Kidney (tissue), 14 donors: ENCODE results near the gene EGFL6. TPM values are rescaled to one million over a fixed set of nuclear protein-coding genes. Genes with fewer than 3 reads are reported as not detected.
"Not testable (repeated sequence)": the region's sequence is repeated elsewhere in the genome, so short reads cannot be mapped to it uniquely, and the experiment has no call there.

Source experiments
- DNase-seq, 5 donors: peaks; one replicate each; pipeline ENCODE4 v3.0.0-alpha.2; 2013 to 2020
- FAIRE-seq: peaks from 2 replicates; lab custom pipeline; 2012; peaks lifted over from hg19 to GRCh38; lab: Jason Lieb, UNC
- H3K27ac ChIP-seq, 2 donors: one replicate each; pipeline ENCODE4 v1.7.0; 2013; ENCODE audit warnings: low read depth in 2 of 2, low read length in 2 of 2, inconsistent platforms in 1 of 2
- H3K27me3 ChIP-seq: one replicate; pipeline ENCODE4 v1.7.1; 2013; ENCODE audit warnings: low read length, inconsistent platforms; ENCODE audit not compliant: control insufficient read depth, insufficient read depth
- H3K36me3 ChIP-seq, 3 donors: one replicate each; pipeline versions ENCODE4 v1.7.0 to v1.7.1; 2013; ENCODE audit warnings: low read length in 3 of 3, control low read depth in 1 of 3, inconsistent platforms in 1 of 3; ENCODE audit not compliant: insufficient read depth in 3 of 3, control insufficient read depth in 2 of 3
- H3K4me1 ChIP-seq, 3 donors: one replicate each; pipeline versions ENCODE4 v1.7.0 to v1.7.1; 2013; ENCODE audit warnings: low read length in 3 of 3, inconsistent platforms in 1 of 3, low read depth in 1 of 3; ENCODE audit not compliant: control insufficient read depth in 2 of 3, insufficient read depth in 2 of 3
- H3K4me3 ChIP-seq, 3 donors: one replicate each; pipeline versions ENCODE4 v1.7.0 to v1.8.1; 2013; ENCODE audit warnings: low read length in 3 of 3, control low read depth in 1 of 3, inconsistent platforms in 1 of 3
- H3K9ac ChIP-seq, 3 donors: one replicate each; pipeline versions ENCODE4 v1.7.0 to v1.7.1; 2013; ENCODE audit warnings: low read length in 3 of 3, control low read depth in 1 of 3, inconsistent platforms in 1 of 3
- H3K9me3 ChIP-seq, 3 donors: one replicate each; pipeline versions ENCODE4 v1.7.0 to v1.7.1; 2013; ENCODE audit warnings: low read length in 3 of 3, control low read depth in 1 of 3, inconsistent platforms in 1 of 3; ENCODE audit not compliant: control insufficient read depth in 2 of 3, insufficient read depth in 1 of 3
- CTCF ChIP-seq: IDR thresholded peaks from 3 replicates; pipeline ENCODE4 v1.5.1; 2012; ENCODE audit warnings: mild to moderate bottlenecking, moderate library complexity, borderline replicate concordance; ENCODE audit not compliant: insufficient read depth; ENCODE audit errors: extremely low read depth
- intact Hi-C: fragments of 100-400 bp; cut with DNase I; formaldehyde crosslinking; loops from one replicate; pipeline ENCODE4 v1.11.1; 2022
- polyA plus RNA-seq: library from polyadenylated mRNA; stranded (reverse); fragments of 350-450 nt; fragmentation: Illumina TruSeq; extraction: RNeasy Lipid Tissue Mini Kit (QIAGEN cat#74804); gene quantifications from one replicate; pipeline ENCODE4 v1.2.3, GENCODE V29; 2014; ENCODE audit warnings: low read depth, low replicate concordance; ENCODE audit not compliant: insufficient read depth
- total RNA-seq: library from RNA; stranded (reverse); fragmentation: NEBNext Ultra II Directional; extraction: Animal tissue kit (Norgen Biotek cat#: 25700); gene quantifications from one replicate; pipeline ENCODE4 v1.2.1, GENCODE V29; 2021
- donor health status: control.
- donor health status: control.
- donor health status: control.
- donor health status: control.
- donor health status: control.
- donor health status: DM: yes; HTN: yes; CAD: no.
- donor health status: Normal renal cell carcinoma (clear cell type).

EGFL6 gene
- total and polyA plus RNA-seq, 2 donors from 2014 or later, result 0.43 TPM; not detected in 1

- TF ChIP-seq CTCF, result no peak
- Histone ChIP-seq H3K9ac (no peak overlapping the region), H3K4me1 (no peaks in the 10 kb centered on the region), H3K27ac (peak overlapping the region; percentile 28 to 74), H3K36me3 (no peaks in the 10 kb centered on the region), H3K9me3 (no peaks in the 10 kb centered on the region), H3K4me3 (no peak overlapping the region), H3K27me3 (peaks cover 13% of the 10 kb centered on the region)
- DNase-seq (peak in 4 of 5 donors; percentile 34 to 80 (median 68)), FAIRE-seq (peak; percentile 95)
- intact Hi-C loops, result no loop called here
Observed at GRCh38 chrX:13669246-13669737, 99.9 kb downstream of the EGFL6 start.

- intact Hi-C loops, H3K9ac ChIP-seq, FAIRE-seq, H3K36me3 ChIP-seq, DNase-seq, H3K9me3 ChIP-seq, H3K4me1 ChIP-seq, H3K4me3 ChIP-seq: not testable (repeated sequence)
- Histone ChIP-seq H3K27me3 (peaks cover 13% of the 10 kb centered on the region), H3K27ac (peak overlapping the region in 1 of 2 donors; percentile 74)
Observed at GRCh38 chrX:13669755-13670154, 100.4 kb downstream of the EGFL6 start.

- Histone ChIP-seq H3K9ac (no peak overlapping the region), H3K9me3 (no peaks in the 10 kb centered on the region), H3K27ac (no peak overlapping the region), H3K4me1 (no peaks in the 10 kb centered on the region), H3K4me3 (no peak overlapping the region), H3K36me3 (no peaks in the 10 kb centered on the region), H3K27me3 (peaks cover 13% of the 10 kb centered on the region)
- DNase-seq (no peak), FAIRE-seq (no peak)
- TF ChIP-seq CTCF, result no peak
- intact Hi-C loops, result no loop called here
Observed at GRCh38 chrX:13670197-13670596, 100.8 kb downstream of the EGFL6 start.

GRCh38 chrX:13673016-13673415 lies 103.6 kb downstream of the EGFL6 start:
- Histone ChIP-seq H3K9ac (no peak overlapping the region), H3K9me3 (no peaks in the 10 kb centered on the region), H3K27me3 (peaks cover 11% of the 10 kb centered on the region), H3K4me3 (no peak overlapping the region), H3K4me1 (no peaks in the 10 kb centered on the region), H3K36me3 (no peaks in the 10 kb centered on the region), H3K27ac (no peak overlapping the region)
- no peak for TF ChIP-seq CTCF
- DNase-seq (no peak), FAIRE-seq (no peak)
- intact Hi-C loops, result no loop called here
